GM18861 (cell line): Measurements from ENCODE around the gene ADGRB3.
"Not testable (repeated sequence)": the region's sequence is repeated elsewhere in the genome, so short reads cannot be mapped to it uniquely, and the experiment has no call there.

Source experiments
- ATAC-seq: cut with Tn5 transposase; IDR thresholded peaks from one replicate; pipeline ENCODE4 v1.9.1; 2021; ENCODE audit not compliant: unreplicated experiment

Gene ADGRB3

GRCh38 chr6:69105288-69105687, 470.2 kb downstream of the ADGRB3 start:
- ATAC-seq = no peak

- no peak for ATAC-seq
These were observed 471.4 kb downstream of the ADGRB3 start for GRCh38 chr6:69106511-69106910.

GRCh38 chr6:69111301-69111700, 476.2 kb downstream of the ADGRB3 start:
- no peak for ATAC-seq

- no peak for ATAC-seq
These were observed 481.6 kb downstream of the ADGRB3 start for GRCh38 chr6:69116658-69117057.

GRCh38 chr6:69121461-69122406, 486.7 kb downstream of the ADGRB3 start:
- ATAC-seq = not testable (repeated sequence)

- ATAC-seq = no peak
These were observed 487.3 kb downstream of the ADGRB3 start for GRCh38 chr6:69122407-69122773.

- ATAC-seq = no peak
These were observed 493.3 kb downstream of the ADGRB3 start for GRCh38 chr6:69128411-69128810.

GRCh38 chr6:69129046-69129445, 494.0 kb downstream of the ADGRB3 start:
- ATAC-seq = no peak

GRCh38 chr6:69135927-69136326, 500.8 kb downstream of the ADGRB3 start:
- no peak for ATAC-seq

GRCh38 chr6:69138148-69138547, 503.1 kb downstream of the ADGRB3 start:
- ATAC-seq = no peak

GRCh38 chr6:69138893-69139494, 503.9 kb downstream of the ADGRB3 start:
- ATAC-seq = no peak

GRCh38 chr6:69145062-69145461, 510.0 kb downstream of the ADGRB3 start:
- no peak for ATAC-seq

GRCh38 chr6:69146385-69146784, 511.3 kb downstream of the ADGRB3 start:
- ATAC-seq = no peak

GRCh38 chr6:69155467-69155866, 520.4 kb downstream of the ADGRB3 start:
- ATAC-seq = no peak

GRCh38 chr6:69162811-69163210, 527.7 kb downstream of the ADGRB3 start:
- ATAC-seq = no peak

GRCh38 chr6:69164564-69165229, 529.6 kb downstream of the ADGRB3 start:
- ATAC-seq = no peak

GRCh38 chr6:69179681-69180080, 544.6 kb downstream of the ADGRB3 start:
- ATAC-seq = no peak

- ATAC-seq = no peak
These were observed 545.4 kb downstream of the ADGRB3 start for GRCh38 chr6:69180361-69181067.

GRCh38 chr6:69181964-69182363, 546.9 kb downstream of the ADGRB3 start:
- no peak for ATAC-seq

- no peak for ATAC-seq
These were observed 550.2 kb downstream of the ADGRB3 start for GRCh38 chr6:69185276-69185675.

GRCh38 chr6:69202768-69203167, 567.7 kb downstream of the ADGRB3 start:
- ATAC-seq = no peak
